HG03521 (cell line): Measurements from ENCODE around the gene ZNF555.
A peak's percentile ranks its signal among the peaks of the same experiment; 100 is the strongest.
"Not testable (repeated sequence)": the region's sequence is repeated elsewhere in the genome, so short reads cannot be mapped to it uniquely, and the experiment has no call there.

Experiments
- ATAC-seq: cut with Tn5 transposase; IDR thresholded peaks from one replicate; pipeline ENCODE4 v1.9.1; 2021; ENCODE audit warnings: mild to moderate bottlenecking, moderate library complexity; ENCODE audit not compliant: unreplicated experiment

ZNF555 gene

DNA sequence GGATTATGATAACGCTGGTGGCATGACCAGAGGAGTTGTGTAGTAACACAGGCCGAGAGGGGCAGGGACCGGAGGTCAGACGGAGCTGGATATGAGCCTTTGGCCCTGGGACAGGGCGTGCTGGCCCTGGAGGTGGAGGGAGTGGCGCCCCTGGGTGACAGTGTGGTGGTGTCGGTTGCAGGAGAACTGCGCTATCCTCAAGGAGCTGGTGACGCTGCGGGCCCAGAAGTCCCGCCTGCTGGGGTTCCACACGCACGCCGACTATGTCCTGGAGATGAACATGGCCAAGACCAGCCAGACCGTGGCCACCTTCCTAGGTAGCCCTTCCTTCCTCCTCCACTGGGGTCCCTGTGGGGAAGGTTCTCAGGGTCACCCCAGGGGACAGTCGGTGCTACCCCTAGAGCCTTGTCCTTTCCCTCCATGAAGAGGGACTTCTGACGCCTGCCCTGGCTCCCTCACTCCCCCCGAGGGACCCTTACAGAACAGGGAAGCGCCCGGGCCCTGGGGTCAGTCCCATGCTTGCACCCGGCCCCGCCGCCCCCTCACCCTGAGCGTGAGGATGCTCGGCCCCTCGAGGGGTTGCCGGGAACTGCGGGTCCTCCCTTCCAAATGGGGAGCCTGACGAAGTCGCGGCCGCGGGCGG lies 34.4 kb upstream of the ZNF555 start:
- ATAC-seq = no peak

DNA sequence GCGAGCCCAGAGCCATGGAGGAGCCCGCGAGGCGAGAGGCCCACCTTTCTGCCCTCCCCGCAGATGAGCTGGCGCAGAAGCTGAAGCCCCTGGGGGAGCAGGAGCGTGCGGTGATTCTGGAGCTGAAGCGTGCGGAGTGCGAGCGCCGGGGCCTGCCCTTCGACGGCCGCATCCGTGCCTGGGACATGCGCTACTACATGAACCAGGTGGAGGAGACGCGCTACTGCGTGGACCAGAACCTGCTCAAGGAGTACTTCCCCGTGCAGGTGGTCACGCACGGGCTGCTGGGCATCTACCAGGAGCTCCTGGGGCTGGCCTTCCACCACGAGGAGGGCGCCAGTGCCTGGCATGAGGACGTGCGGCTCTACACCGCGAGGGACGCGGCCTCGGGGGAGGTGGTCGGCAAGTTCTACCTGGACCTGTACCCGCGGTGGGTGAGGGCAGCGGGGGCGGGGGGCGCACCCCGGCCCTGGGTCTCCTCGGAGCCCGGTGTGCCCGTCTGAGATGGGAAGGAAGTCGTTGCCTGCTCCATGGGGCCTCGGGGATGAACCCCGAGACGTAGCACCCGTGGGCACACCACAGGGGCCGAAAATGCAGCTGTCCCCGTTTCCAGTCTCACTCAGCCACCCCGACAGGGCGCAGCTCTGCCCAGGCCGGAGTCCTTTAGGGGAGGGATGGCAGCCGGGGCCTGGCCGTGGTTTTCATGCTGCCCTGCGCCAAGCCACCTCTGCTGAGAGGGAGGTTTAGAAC lies 33.7 kb upstream of the ZNF555 start:
- no peak for ATAC-seq

DNA sequence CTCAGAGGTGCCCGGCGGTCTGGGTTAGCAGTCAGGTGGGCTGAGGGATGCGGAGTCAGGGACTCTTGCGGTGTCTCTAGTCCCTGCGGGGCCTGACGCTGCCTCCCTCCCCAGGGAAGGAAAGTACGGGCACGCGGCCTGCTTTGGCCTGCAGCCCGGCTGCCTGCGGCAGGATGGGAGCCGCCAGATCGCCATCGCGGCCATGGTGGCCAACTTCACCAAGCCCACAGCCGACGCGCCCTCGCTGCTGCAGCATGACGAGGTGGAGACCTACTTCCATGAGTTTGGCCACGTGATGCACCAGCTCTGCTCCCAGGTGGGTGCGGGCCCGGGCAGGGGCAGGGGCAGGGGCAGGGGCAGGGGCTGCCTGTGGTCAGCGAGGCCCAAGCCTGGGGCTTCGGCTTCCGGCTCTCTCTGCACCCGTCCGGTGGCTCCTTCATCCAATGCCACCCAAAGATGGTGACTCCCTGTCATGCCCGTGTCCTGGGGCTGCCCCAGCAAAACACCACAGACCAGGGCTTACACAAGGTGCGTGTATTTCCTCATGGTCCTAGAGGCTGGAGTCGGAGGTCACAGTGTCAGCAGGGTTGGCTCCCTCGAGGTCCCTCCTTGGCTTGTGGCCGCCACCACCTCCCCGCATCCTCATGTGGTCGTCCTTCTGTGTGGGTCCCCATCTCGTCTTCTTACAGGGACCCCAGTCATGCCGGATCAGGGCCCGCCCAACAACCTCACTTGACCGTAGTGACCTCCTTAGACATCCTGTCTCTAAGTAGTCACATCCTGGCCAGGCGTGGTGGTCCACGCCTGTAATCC lies 32.9 kb upstream of the ZNF555 start:
- ATAC-seq = no peak

DNA sequence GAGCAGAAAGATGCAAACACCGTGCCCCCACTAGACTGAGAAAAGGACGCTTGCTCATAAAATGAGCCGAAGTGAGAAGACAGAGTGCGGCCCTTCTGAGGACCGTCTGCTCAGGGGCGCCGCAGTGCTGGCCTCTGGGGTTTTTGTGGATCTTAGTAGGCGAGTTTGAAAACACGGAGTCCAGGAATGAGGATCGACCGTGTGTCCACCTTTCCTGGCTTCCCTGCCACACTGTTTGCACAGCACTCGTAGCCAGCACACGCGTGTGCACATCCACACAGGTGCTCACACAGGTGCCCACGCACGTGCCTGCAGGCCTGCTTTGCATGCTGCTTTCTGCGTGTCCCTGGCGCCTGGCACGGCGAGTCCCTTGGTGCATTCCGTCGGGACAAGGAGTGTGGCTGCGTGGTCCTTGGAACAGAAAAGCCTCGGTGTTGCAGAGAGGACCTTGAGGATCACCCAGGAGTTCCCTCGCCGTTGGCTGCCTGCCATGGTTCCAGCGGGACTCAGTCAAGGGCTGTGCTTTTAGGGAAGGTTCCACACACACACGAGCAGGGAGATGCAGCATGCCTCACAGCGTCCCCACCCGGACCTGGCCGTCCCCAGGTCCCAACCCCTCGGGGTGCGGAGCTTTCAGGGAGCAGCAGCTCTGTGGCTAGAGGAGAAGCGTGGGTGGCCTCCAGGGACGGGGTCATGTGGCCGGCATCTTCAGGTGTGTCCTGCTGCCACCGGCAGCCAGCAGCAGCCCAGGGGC lies 31.7 kb upstream of the ZNF555 start:
- ATAC-seq = no peak

DNA sequence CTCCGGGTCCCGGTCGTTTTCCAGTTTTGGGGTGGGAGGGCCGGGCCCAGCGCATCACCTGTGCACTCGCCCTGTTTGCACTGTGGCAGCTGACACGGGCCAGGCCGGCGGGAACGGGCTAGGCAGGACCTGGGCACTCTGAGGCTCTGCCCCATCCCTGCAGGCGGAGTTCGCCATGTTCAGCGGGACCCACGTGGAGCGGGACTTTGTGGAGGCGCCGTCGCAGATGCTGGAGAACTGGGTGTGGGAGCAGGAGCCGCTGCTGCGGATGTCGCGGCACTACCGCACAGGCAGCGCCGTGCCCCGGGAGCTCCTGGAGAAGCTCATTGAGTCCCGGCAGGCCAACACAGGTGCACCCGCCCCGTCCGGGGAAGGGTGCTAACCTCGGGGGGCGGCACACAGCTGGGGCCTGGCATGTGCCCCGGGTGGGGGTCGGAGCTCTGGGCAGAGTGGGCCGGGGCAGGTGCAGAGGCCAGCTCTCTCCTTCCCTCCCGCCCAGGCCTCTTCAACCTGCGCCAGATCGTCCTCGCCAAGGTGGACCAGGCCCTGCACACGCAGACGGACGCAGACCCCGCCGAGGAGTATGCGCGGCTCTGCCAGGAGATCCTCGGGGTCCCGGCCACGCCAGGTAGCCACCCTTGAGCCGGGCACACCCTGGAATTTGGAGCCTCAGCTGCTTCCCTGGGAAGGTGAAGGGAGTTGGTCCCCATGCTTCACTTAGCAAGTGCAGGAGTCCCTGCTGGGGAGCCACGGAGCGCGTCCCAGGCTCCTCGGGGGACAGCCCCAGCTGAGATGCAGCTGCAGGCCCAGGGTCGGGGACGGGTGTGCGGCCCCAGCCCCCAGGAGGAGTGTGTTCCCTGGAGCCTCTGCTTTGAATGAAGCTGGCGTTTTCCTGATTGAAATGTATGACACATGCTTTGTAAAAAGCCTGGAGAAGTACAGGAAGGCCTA lies 30.9 kb upstream of the ZNF555 start:
- no peak for ATAC-seq

DNA sequence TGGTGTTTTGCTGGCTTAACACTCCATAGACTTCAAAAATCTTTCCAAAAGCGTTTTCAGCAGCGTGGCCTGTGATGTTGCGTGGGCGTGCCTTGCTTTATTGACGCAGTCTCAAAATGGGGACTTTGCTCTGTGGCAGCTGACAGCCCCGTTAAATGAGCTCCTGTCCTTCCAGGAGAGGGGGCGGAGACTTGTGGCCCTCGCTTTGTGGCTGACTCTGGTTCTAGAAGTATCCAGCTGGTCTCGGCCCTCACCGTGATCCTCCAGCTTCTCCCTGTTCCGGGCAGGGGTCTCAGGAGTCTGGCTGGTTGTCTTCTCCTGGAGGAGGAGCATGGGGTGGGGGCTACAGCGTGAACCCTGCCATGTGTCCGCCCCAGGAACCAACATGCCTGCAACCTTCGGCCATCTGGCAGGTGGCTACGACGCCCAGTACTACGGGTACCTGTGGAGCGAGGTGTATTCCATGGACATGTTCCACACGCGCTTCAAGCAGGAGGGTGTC lies 30.0 kb upstream of the ZNF555 start:
- no peak for ATAC-seq

DNA sequence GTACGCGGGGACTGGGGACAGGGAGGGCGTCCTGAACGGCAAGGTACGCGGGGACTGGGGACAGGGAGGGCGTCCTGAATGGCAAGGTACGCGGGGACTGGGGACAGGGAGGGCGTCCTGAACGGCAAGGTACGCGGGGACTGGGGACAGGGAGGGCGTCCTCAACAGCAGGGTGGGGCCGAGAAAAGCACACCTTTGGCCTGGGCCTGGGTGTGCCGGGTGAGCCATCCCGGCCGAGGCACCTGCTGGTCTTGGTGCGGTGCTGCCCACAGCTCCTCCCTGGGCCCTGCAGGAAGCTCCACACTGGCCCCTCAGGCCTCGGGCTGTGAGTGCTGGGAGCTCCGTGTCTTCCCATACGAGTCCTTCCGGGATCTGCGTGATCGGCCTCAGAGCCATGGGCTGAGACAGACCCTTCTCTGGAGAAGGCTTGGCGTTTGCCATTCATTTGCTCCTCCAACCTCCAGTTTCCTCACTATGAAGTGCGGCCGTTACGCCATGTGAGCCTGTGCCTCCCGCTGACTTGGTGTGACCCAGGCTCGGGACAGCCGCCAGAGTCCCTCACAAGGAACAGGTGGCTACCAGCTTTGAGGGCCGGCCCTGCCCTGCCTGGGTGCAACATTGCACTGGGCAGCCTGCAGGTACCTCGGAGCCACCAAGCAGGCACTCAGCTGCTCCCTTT lies 29.4 kb upstream of the ZNF555 start:
- ATAC-seq = no peak

DNA sequence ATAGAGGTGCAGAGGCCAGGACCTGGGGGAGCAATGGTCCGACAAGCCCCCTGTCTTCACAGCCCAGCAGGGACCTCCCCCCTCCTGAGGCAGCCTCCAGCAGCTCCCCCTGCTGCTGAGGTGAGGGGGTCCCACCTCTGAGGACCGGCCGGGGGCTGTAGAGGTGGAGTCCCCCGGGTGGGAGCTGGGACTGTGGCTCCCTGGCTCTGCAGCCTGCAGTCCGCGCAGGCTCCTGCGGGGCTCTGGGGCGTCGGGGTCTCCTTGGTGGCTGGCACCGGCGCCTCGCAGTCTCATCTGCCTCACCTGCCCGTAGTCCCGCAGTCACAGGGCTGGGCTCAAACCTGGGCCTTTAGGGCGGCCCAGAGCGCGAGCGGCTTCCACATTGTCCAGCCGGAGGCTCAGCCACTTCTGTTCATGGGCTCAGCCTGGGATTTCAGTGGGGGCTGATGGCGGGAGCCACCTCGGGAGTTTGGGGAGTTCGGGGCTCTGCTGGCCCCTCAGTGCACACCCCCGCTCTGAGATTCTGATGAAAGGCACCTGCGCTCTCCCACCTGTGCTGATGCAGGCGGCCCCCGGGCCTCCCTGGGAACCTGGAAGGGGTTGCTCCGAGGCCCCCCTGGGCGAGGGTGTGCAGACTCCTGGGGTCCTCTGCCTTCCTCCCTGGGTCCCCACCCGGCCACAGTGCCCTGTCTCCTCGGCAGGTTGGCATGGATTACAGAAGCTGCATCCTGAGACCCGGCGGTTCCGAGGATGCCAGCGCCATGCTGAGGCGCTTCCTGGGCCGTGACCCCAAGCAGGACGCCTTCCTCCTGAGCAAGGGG lies 28.7 kb upstream of the ZNF555 start:
- no peak for ATAC-seq

DNA sequence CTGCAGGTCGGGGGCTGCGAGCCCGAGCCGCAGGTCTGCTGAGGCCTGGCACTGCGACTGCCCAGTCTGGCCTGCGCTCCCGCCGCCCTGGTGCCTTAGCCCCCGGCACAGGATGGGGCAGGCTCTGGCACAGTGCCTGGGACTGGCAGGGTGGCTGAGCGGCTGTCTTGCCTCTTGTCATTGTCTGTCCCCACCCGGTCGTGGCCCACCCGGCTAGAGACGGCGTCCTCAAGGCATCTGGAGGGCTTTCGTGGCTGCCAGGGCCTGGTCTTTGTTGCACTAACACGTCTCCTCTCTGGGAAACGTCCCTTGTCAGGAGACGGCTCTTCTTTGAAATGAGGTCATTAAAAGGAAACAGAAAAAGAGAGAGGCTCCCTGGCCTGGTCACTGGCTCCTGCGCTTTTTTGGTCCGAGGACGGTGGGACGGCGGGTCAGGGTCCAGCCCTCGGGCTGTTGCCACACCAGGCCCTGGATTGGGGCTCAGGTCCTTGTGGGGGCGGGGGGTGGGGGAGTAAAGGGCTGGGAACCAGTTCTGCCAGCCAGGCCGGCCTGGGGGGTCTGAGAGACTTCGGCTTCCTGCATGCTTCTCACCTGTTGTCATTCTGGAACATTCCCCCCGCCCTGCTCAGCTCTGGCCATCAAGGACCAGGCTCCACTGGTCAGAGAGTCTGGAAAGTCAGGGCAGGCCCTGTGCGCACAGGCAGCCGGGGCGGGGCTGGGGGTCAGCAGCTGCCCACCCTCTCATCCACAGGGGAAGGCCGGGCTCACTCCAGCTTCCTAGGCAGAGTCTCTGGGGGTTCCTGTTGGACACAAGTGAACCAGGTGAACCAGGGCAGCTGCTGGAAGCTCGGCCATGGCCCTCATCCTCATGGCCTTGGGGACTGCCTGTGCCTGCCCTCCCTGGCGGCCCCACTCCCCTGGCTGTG lies 27.8 kb upstream of the ZNF555 start:
- no peak for ATAC-seq

DNA sequence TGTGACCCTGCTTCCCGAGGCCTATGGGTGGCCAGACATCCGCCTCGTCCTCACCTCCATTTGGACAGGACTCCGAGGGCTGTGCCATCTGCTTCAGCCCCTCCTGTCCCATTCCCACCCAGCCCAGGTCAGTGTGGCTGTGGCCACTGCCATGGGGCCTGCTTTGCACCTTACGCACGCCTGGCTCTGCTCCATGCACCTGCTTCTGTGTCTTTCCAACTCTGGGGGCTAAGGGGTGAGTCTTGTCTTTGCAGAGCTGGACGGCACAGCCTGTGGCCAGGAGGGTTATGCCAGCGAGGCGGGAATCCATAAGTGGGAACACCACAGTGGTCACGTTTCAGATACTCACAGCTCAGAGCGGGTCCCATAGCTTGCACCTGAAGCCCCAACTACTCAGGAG lies 26.8 kb upstream of the ZNF555 start:
- ATAC-seq = no peak

DNA sequence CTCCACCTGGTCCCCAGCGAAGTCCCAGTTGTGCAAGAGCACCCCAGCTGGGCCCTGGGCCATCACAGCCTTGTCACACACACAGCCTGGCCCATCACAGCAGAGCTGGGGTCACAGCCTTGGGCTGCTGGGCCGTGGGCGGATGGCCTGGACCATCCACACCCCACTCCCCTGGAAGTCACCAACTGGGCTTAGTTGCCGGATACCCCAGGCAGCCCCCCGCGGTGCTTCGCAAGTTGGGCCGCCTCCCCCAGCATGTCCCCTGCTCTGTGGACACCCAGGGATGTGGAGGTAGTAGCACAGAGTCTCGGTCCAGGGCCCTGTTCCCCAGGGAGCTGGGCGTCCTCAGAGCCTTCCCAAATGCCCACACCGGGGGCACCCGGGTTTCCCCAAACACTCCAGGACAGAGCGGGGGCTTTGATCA lies 26.1 kb upstream of the ZNF555 start:
- ATAC-seq = no peak

DNA sequence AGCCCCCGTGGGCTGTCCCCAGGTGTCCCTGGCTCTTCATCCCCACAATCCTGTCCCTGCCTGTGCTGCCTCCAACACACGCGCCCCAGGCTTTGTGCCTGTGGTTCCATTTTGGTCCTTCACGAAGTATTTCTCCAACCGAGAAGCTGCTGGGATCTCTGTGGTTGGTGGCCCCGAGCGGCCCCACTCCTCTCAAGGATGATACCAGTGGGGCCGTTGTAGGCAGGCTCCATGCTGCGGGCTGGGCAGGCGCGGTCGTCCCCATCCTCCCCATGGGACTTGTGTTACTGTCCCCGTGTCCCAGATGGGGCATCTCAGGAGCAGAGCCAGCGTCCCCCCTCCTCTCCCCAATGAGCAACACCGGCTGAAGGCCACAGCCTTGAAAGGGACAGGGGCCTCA lies 25.4 kb upstream of the ZNF555 start:
- no peak for ATAC-seq

DNA sequence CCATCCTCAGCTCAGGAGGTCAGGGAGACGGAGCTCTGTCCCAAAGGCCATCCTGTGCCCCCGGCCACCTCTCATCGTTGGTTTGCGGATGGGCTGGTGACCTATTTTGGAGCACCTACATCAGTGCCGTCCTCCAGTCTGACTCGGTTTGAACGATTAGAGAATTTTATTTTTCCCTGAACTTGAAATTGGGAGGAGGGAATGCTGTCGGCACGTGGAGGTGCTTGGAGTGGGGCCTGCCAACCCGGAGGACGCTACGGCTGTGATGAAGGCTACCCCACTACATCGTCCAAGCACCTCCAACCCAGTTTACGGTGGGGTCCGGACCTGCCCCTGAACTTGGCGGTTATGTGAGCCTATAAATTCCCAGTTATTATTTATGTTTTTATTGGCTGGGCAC lies 24.6 kb upstream of the ZNF555 start:
- no peak for ATAC-seq

DNA sequence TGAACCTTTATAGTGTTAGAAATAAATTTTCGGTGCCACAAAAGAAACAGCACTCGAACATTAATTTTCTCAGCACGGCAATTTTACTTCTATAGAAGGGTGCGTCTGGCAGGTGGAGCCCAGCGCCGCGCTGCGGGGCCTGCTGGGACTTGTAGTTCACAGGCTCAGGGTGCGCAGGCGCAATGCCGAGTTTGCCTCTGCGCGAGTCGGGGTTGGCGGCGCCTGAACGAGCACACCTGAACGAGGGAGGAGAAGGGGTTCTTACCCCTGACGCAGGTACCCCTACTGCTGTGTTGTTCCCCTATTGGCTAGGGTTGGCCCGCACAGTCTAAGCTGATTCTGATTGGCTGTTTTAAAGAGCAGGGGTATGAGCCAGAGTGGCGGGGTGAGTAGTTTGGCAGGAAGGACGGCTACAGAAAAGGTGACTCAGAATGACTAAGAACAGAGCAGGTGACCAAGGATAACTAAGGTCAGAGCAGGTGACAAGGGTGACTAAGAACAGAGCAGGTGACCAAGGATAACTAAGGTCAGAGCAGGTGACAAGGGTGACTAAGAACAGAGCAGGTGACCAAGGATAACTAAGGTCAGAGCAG lies 23.9 kb upstream of the ZNF555 start:
- ATAC-seq = not testable (repeated sequence)

DNA sequence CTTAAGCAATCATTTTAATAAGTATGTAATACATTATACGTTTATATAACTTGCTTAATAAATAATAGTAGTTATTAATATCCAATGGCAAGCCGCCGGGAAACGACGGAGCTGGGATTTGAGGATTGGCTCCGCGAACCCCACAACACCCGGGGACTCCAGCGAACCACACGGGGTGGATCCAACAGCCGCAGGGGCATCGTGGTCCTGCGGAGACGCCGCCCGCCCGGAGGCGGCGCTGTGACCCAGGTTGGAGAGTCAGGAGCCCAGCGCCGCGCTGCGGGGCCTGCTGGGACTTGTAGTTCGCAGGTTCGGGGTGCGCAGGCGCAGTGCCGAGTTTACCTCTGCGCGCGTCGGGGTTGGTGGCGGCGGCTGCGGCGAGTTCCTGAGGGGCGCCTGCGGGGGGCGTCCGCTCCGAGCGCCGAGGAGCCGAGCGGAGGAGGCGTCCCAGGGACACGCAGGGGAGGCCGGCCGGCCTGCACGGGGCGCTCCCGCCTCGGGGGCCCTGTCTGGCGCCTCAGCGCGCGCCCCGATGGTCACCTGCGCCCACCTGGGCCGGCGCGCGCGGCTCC lies 21.6 kb upstream of the ZNF555 start, which contains the start of gene ZNF554:
ZNF554 (plus strand) TSS at position 329 of the 572 bp plus-strand sequence; CDS start at position 533, 204 bp downstream.
- peak; percentile 88 for ATAC-seq

DNA sequence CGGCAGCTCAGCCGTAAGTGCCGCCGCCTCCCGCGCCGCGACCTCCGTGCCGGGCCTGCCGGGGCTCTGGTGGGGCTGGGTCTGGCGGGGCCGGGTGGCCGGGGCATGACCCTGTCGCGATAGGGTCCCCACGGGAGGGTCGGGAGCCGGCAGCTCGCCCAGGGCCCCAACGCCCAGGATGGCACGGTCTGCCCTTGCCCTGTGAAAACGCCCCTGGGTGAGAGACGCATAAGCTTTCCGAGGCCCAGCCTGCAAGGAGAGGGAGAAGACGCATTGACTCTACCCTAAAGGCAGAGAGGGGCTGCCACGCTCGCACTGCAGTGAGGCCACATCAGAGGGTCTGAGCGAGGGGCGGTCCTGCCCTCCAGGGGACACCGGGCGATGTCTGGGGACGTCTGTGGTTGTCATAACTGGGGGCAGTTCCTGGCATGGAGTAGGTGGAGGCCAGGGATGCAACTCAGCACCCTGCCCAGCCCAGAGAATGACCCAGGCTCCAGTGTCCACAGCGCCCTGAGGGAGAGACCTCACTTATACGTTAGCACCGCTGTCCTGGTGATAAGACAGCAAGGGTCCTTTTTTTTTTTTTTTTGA lies 21.1 kb upstream of the ZNF555 start:
- no peak for ATAC-seq
